Heart right ventricle (tissue), 16 donors: ENCODE results near the gene EFNA5. TPM values are rescaled to one million over a fixed set of nuclear protein-coding genes. Genes with fewer than 3 reads are reported as not detected.
A peak's percentile ranks its signal among the peaks of the same experiment; 100 is the strongest.

ENCODE experiments used
- ATAC-seq, 8 donors: fragments of 200-7000 bp; cut with Tn5 transposase; one replicate each; pipeline ENCODE4 v1.9.1; 2020; ENCODE audit warnings: mild to moderate bottlenecking in 8 of 8, moderate library complexity in 8 of 8, moderate number of reproducible peaks in 1 of 8
- DNase-seq, 2 donors: peaks; one replicate each; pipeline ENCODE4 v3.0.0-alpha.2; 2020
- H3K27ac ChIP-seq, 10 donors: fragments of 200-600 bp; sonication (generic) in 2 of 10; one replicate each; pipeline versions ENCODE4 v1.5.0 to v1.8.0; 2020 to 2022; ENCODE audit warnings: mild to moderate bottlenecking in 3 of 10
- H3K27me3 ChIP-seq, 7 donors: fragments of 200-600 bp; one replicate each; pipeline ENCODE4 v1.8.0; 2021 to 2022; ENCODE audit warnings: mild to moderate bottlenecking in 2 of 7
- H3K36me3 ChIP-seq, 9 donors: fragments of 200-600 bp; sonication (generic) in 1 of 9; one replicate each; pipeline versions ENCODE4 v1.5.0 to v1.8.0; 2020 to 2022; ENCODE audit warnings: mild to moderate bottlenecking in 2 of 9
- H3K4me1 ChIP-seq, 9 donors: fragments of 200-600 bp; sonication (generic) in 1 of 9; one replicate each; pipeline versions ENCODE4 v1.5.0 to v1.8.0; 2020 to 2022; ENCODE audit warnings: mild to moderate bottlenecking in 4 of 9
- H3K4me3 ChIP-seq, 10 donors: fragments of 200-600 bp; sonication (generic) in 2 of 10; one replicate each; pipeline versions ENCODE4 v1.5.0 to v1.8.0; 2020 to 2022; ENCODE audit warnings: mild to moderate bottlenecking in 7 of 10, moderate library complexity in 2 of 10
- H3K9me3 ChIP-seq, 11 donors: fragments of 200-600 bp in 10 of 11; sonication (generic) in 2 of 11; one replicate each; pipeline versions ENCODE4 v1.5.0 to v1.8.0; 2013 to 2022; ENCODE audit warnings: mild to moderate bottlenecking in 2 of 11, control low read depth in 1 of 11, moderate library complexity in 1 of 11
- WGBS, 2 donors: extraction: QIAGEN DNeasy Blood & Tissue Kit; methylation state at CpG; one replicate each; pipeline ENCODE4 v1.1.7; 2013; ENCODE audit warnings: inconsistent platforms in 1 of 2; 5-methylcytosine and 5-hydroxymethylcytosine counted together
- intact Hi-C, 10 donors: fragments of 100-400 bp; cut with DNase I; formaldehyde crosslinking; loops; one replicate each; pipeline versions ENCODE4 v1.11.1 to v1.14.2; 2022
- polyA plus RNA-seq, 2 donors: library from polyadenylated mRNA; stranded (reverse); fragments of 200-250 nt; gene quantifications; one replicate each; pipeline ENCODE4 v1.2.3, GENCODE V29; 2013
- total RNA-seq, 10 donors: library from RNA; stranded (reverse); fragmentation: NEBNext Ultra II Directional in 3 of 10; extraction: Animal tissue kit (Norgen Biotek cat#: 25700) in 3 of 10; gene quantifications; one replicate each; pipeline versions ENCODE4 v1.2.1 to v1.2.4, GENCODE V29; 2021 to 2023
- TF ChIP-seq, protein P1 (sequence below), 9 donors: fragments of 200-600 bp; sonication (generic) in 2 of 9; IDR thresholded peaks; one replicate each; pipeline versions ENCODE4 v1.5.0 to v1.8.0; 2021 to 2022; ENCODE audit warnings: antibody characterized with exemption in 9 of 9, mild to moderate bottlenecking in 5 of 9, moderate library complexity in 1 of 9
- donor health status: Arrhythmogenic right ventricular cardiomyopathy.
- donor health status: ischemic (EF 13 %, LVEDD 7.1; RV severe dilation, severe dysfunction).
- donor health status: healthy with polysubstance abuse.
- donor health status: DM: no; HTN: yes; CAD: no.
- donor health status: DM: no; HTN: no; CAD: no.
- donor health status: ischemic (EF 25% LVEDD 6.9; RV normal size, moderate dysfunction).
- donor health status: ischemic (EF 25% LVEDD 5.7; RV mildly dilated, moderate dysfunction).
- donor health status: healthy.
- donor health status: DM: yes; HTN: yes; CAD: no.
- donor health status: Ischemic cardiomyopathy.
- donor health status: ischemic (EF 35%, LVEDD 5.7; RV mildly dilated, moderate dysfunction).
- donor health status: nonischemic (EF 11% LVEDD 7.7; RV severe dilation, severe dysfunction).
- donor health status: DM: yes; HTN: yes; CAD: no.
- donor health status: PGD.
- donor health status: ischemic (EF 29% LVEDD 5.4; RV normal size, mild dysfunction).
- donor health status: nonischemic (EF 23%, LVEDD 6.1; RV moderate dilation, normal function).

Gene EFNA5
- total and polyA plus RNA-seq, 12 donors, result 6.9 to 49.4 (median 33.9) TPM

DNA sequence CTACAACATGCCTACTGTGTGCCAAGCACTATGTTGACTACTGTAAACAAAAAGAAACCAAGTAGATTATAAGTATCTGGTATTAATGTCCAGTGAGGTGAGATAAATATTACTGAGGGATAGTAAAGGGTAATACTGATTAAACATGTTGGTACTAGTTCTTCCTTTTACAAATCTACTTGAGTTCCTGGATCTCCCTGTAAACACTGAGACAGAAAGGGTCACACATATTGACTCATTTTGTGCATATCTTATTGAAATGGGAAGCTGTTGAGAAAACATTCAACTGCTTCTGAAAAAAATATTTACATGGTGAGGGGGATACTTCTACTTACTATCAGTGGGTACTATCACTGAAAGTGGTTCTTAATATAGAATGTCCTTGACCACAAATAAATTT is 24.3 kb downstream of the EFNA5 start:
- no peak overlapping the region for H3K4me3 ChIP-seq
- no peaks in the 10 kb centered on the region for H3K36me3 ChIP-seq
- no peak overlapping the region for H3K27ac ChIP-seq
- no peaks in the 10 kb centered on the region for H3K27me3 ChIP-seq
- DNase-seq (no peak), ATAC-seq (no peak)
- intact Hi-C loops, result no loop called here
- no peaks in the 10 kb centered on the region for H3K9me3 ChIP-seq
- TF ChIP-seq, protein P1, sequence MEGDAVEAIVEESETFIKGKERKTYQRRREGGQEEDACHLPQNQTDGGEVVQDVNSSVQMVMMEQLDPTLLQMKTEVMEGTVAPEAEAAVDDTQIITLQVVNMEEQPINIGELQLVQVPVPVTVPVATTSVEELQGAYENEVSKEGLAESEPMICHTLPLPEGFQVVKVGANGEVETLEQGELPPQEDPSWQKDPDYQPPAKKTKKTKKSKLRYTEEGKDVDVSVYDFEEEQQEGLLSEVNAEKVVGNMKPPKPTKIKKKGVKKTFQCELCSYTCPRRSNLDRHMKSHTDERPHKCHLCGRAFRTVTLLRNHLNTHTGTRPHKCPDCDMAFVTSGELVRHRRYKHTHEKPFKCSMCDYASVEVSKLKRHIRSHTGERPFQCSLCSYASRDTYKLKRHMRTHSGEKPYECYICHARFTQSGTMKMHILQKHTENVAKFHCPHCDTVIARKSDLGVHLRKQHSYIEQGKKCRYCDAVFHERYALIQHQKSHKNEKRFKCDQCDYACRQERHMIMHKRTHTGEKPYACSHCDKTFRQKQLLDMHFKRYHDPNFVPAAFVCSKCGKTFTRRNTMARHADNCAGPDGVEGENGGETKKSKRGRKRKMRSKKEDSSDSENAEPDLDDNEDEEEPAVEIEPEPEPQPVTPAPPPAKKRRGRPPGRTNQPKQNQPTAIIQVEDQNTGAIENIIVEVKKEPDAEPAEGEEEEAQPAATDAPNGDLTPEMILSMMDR (IDR thresholded peaks at IDR 0.05), result no peak
- H3K4me1 ChIP-seq, result peaks cover 0 to 28% (median 0%) of the 10 kb centered on the region in 9 donors

DNA sequence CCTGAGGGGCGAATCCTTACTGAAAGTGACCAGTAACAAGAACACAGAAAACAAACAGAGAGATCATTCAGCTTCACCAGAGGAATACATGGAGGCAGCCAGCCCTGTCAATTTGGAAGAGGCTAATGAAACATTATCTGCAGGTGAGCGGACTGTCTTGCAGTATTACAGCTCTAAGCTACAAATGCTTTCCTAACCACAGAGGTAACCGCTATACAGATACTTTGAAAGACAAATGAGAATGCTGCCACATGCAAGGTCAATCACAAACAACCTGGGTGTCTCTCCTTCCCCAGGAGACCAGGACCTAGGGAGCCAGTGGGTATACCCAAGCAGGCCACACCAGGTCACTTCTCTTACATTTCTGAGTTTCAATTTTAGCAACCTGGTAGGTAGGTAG is 30.2 kb downstream of the EFNA5 start:
- TF ChIP-seq, protein P1 (IDR thresholded peaks at IDR 0.05), result no peak
- WGBS, 2 donors, result 77 to 85% methylated on average over 3 of the region's 3 CpGs
- Histone ChIP-seq H3K36me3 (no peaks in the 10 kb centered on the region), H3K4me3 (no peak overlapping the region), H3K9me3 (no peaks in the 10 kb centered on the region), H3K27me3 (no peaks in the 10 kb centered on the region), H3K4me1 (peaks cover 0 to 27% (median 0%) of the 10 kb centered on the region in 9 donors), H3K27ac (peak overlapping the region in 3 of 10 donors; percentile 7 to 41 (median 38))
- intact Hi-C loops, result no loop called here
- peak in 3 of 8 donors; percentile 13 to 39 (median 32) for ATAC-seq
- DNase-seq, result no peak

DNA sequence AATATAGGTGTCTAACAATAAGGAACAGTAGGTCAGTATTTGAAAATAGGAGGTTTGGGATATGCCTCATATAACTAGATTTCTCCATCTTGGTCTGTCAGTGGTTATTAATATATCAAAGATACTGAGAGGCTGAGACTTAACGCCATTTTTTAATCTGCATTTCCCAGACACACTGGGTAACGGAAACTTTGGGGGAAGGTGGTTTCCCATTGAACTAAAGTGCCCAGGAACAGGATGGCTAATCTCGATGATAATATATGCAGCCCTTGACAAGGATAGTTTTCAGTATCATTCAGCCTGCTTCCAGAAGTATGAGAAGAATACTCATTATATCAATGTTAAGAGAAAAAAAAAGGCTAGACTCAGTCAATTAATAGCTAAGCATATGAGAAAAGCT is 30.7 kb downstream of the EFNA5 start:
- peak overlapping the region in 3 of 10 donors; percentile 7 to 41 (median 38) for H3K27ac ChIP-seq
- intact Hi-C loops, result no loop called here
- ATAC-seq, result peak in 3 of 8 donors; percentile 37 to 56 (median 47)

DNA sequence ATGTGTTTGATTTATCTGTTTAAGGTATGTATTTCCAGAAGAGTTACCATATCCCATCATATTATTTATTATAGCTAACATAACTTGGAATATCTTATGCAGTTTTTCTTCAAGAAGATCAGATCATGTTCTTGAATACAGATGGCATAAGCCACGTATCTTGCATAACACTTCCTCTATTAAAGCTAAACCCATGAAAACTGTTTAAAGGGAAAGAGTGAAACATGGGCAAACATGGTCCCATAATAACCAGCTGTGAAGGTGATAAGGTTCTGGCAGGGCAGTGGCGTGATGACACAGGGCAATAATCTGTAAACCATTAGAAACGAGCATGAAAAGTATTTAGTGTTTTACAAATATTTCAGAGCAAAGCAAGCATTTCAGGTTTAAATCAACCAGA is 34.2 kb downstream of the EFNA5 start:
- intact Hi-C loops, result no loop called here
- DNase-seq (no peak), ATAC-seq (no peak)
- Histone ChIP-seq H3K27ac (no peak overlapping the region), H3K4me1 (peaks cover 0 to 32% (median 0%) of the 10 kb centered on the region in 9 donors), H3K9me3 (no peaks in the 10 kb centered on the region), H3K4me3 (no peak overlapping the region), H3K36me3 (no peaks in the 10 kb centered on the region), H3K27me3 (no peaks in the 10 kb centered on the region)
- TF ChIP-seq, protein P1 (IDR thresholded peaks at IDR 0.05), result no peak
- WGBS, 2 donors, result 45 to 54% methylated on average over 3 of the region's 3 CpGs

More for the DNA sequence above, 30.7 kb downstream of the EFNA5 start:
- no peaks in the 10 kb centered on the region for H3K36me3 ChIP-seq
- peaks cover 0 to 27% (median 0%) of the 10 kb centered on the region in 9 donors for H3K4me1 ChIP-seq
- H3K27me3 ChIP-seq, result no peaks in the 10 kb centered on the region
- 31 to 38% methylated on average over 3 of the region's 3 CpGs for WGBS, 2 donors
- no peak overlapping the region for H3K4me3 ChIP-seq
- no peak for DNase-seq
- no peaks in the 10 kb centered on the region for H3K9me3 ChIP-seq
- TF ChIP-seq, protein P1 (IDR thresholded peaks at IDR 0.05), result no peak
